ENCODE measurements around the gene KREMEN1. TPM values are rescaled to one million over a fixed set of nuclear protein-coding genes. Genes with fewer than 3 reads are reported as not detected.

The KREMEN1 gene
- total and polyA plus RNA-seq, 9 of the 15 experiments (the other 6 are each of a cell fraction or from before 2014, with no cell fraction given) = 0.69 to 11.5 (median 4.3) TPM

DNA sequence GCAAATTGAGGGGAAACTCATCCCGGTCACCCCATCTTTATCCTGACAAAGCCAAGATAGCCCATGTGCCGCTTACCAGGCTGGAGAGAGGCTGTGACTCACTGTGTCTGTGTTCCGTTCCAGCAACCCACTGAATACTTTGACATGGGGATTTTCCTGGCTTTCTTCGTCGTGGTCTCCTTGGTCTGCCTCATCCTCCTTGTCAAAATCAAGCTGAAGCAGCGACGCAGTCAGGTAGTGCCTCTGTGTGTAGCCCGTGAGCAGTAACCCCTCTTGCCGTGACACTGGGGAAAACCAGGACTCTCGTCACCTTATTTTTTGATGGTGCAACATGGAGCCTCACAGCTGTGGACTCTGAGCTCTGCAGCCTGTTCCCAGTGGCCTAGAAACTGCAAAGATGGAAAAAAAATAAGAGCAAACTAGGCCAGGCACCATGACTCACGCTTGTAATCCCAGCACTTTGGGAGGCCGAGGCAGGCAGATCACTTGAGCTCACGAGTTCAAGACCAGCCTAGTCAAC is 28.1 kb upstream of the KREMEN1 start (continued):
- TF ChIP-seq POLR2AphosphoS5 (IDR thresholded peaks at IDR 0.05; ENCODE audit: control insufficient read depth, insufficient read depth, low read depth, low read length) (no peak), SMAD3 (CRISPR knock-in tag; conservative IDR thresholded peaks at IDR 0.05) (no peak), HNRNPH1 (optimal IDR thresholded peaks at IDR 0.05; ENCODE audit: low read depth, low read length) (no peak), ZKSCAN8 (CRISPR knock-in tag; IDR thresholded peaks at IDR 0.05) (no peak), RFX5 (IDR thresholded peaks at IDR 0.05; ENCODE audit: low read depth, low read length) (no peak), TGIF2 (CRISPR knock-in tag; IDR thresholded peaks at IDR 0.05) (no peak), EP300 (IDR thresholded peaks at IDR 0.05; ENCODE audit: low read length) (no peak), ILF3 (IDR thresholded peaks at IDR 0.05; ENCODE audit: borderline replicate concordance) (no peak), PRPF4 (IDR thresholded peaks at IDR 0.05; ENCODE audit: insufficient read depth, low read depth, low read length, poor library complexity, severe bottlenecking) (no peak), ZFP1 (CRISPR knock-in tag; IDR thresholded peaks at IDR 0.05) (no peak), STAT5B (CRISPR knock-in tag; IDR thresholded peaks at IDR 0.05) (no peak)
- TF ChIP-seq, protein P1, sequence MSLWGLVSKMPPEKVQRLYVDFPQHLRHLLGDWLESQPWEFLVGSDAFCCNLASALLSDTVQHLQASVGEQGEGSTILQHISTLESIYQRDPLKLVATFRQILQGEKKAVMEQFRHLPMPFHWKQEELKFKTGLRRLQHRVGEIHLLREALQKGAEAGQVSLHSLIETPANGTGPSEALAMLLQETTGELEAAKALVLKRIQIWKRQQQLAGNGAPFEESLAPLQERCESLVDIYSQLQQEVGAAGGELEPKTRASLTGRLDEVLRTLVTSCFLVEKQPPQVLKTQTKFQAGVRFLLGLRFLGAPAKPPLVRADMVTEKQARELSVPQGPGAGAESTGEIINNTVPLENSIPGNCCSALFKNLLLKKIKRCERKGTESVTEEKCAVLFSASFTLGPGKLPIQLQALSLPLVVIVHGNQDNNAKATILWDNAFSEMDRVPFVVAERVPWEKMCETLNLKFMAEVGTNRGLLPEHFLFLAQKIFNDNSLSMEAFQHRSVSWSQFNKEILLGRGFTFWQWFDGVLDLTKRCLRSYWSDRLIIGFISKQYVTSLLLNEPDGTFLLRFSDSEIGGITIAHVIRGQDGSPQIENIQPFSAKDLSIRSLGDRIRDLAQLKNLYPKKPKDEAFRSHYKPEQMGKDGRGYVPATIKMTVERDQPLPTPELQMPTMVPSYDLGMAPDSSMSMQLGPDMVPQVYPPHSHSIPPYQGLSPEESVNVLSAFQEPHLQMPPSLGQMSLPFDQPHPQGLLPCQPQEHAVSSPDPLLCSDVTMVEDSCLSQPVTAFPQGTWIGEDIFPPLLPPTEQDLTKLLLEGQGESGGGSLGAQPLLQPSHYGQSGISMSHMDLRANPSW (CRISPR knock-in tag; IDR thresholded peaks at IDR 0.05) = no peak
- TF ChIP-seq, protein P2, sequence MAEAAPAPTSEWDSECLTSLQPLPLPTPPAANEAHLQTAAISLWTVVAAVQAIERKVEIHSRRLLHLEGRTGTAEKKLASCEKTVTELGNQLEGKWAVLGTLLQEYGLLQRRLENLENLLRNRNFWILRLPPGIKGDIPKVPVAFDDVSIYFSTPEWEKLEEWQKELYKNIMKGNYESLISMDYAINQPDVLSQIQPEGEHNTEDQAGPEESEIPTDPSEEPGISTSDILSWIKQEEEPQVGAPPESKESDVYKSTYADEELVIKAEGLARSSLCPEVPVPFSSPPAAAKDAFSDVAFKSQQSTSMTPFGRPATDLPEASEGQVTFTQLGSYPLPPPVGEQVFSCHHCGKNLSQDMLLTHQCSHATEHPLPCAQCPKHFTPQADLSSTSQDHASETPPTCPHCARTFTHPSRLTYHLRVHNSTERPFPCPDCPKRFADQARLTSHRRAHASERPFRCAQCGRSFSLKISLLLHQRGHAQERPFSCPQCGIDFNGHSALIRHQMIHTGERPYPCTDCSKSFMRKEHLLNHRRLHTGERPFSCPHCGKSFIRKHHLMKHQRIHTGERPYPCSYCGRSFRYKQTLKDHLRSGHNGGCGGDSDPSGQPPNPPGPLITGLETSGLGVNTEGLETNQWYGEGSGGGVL (CRISPR knock-in tag; IDR thresholded peaks at IDR 0.05) = no peak
